NCI-H1930 (cell line): ENCODE results near the gene GPN2.

Experiments
- DNase-seq, 2 experiments: peaks; one replicate each; lab custom pipeline; 2025; lab: John Stamatoyannopoulos, UW

Gene GPN2

DNA sequence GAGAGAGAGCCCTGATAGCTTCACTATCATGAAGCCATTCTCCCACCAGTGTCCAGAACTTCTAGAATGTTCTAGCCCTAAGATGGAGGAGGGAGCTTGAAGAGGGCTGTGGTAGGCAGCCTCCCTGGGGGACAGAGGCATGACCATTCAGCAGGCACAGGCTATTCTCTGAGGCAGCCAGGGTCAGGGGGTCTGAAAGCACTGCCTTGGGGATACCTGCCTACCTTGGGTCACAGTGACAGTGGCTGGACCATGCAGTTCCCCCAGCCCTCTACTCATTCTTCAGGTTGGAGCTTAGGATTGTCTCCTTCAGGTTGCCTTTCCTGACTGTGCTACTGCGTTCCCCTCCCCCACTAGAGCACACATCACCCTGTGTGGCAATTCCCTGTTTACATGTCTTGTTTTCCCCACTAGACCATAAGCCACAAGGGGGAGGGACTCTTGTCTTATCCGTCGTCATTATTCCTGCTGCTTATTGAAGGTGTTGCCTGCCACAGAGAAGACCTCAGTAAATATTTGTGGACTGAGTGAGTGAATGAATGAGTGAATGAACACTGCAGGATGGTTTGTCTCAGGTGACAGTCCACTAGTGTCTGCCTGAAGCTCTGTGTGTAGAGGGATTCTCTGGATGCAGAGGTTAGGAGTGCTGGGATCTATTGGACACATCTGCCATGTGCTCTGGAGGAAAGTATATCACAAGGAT lies 58.4 kb downstream of the GPN2 start:
- no peak for DNase-seq

DNA sequence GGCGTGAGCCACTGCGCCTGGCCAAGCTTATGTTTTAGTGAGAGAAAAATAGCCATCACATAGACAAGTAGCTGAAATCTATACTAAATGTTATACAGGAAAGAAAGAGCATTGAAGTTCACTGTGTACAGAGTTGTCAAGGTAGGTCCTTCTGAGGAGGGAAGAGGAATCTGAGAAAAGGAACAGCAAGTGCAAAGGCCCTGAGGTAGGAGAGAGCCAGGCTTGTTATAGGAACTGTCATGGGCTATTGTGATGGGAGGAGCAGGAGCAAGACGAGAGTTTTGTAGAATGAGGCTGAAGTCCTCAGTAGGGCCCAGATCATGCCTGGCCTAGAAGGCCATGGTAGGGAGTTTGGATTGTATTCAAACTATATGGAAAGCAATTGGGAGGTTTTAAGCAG lies 59.0 kb downstream of the GPN2 start:
- no peak for DNase-seq

DNA sequence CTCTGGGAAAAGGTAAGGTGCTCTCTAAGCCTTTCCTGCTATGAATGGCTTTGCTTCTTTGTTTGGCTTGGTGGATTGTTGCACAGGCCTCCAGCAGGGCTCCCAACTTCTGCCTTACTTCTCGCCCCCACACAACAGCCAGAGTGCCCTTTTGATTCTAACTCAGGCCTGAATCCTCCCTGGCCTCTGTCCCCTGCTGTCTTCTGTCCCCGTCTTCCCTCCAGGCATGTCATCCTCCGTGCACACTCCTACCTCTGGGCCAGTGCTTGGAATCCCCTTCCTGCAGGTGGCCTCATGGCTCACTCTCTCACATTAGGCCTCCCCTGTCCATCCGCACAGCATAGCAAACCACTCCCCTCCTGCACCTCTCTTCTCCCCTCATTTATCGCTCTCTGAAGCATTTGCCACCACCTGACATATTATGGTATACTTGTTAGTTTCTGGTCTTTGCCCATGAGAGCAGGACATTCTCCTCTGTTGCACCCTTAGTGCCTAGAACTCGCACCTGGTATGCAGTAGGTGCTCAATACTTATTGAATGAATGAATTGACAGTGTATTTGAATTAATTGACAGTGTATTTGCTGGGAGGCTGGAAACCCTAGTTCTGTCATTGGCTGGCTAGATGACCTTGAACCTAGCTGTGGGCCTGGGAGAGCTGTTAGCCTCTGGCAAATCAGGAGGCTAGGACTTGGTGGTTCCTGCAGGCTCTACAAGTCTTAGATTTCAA lies 60.7 kb downstream of the GPN2 start:
- DNase-seq = no peak

DNA sequence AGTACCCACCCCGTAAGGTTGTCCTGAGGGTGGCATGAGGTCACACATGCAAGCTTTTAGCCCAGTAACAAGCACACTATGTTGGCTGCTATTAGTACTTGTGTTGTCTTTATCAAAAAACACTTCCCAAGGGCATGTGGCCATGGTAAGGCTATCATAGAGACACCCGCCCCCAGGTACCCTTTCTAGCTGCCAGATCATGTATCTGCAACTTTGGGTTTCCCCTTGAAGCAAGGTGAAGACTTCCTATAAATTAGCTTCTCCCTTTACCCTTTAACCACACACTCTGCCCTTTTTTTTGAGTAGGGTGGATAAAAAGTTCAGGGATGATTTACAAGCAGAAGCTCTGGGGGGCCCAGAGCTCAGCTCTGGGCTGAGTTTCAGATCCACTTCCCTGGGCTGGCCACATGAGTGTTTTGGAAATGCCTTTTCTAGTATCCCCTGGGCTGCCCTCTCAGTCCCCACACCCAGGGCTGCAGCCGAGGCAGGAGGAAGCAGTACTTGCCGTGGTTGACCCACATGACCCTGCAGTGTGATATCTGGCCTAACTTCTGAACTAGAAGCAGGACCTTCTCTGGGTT lies 61.6 kb downstream of the GPN2 start:
- no peak for DNase-seq

DNA sequence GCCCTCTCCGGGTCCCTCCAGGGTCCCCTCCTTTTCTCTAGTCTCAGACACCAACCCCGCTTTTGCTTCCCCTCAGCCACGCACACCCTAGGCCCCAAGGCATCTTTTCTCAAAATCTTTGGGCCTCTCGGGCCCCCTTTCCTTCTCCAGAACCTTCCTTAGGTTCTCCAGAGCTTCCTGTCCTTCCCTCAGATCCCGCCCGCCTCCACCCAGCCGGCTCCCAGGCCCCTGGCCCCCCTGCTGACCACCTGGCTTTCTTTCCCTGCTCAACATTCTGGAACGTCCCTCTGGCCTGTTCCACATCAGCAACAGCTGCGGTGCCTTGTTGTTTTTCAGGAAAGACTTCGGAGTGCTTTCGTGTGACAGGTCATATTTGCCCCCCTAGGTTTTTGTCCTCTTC lies 62.4 kb downstream of the GPN2 start:
- DNase-seq = no peak

DNA sequence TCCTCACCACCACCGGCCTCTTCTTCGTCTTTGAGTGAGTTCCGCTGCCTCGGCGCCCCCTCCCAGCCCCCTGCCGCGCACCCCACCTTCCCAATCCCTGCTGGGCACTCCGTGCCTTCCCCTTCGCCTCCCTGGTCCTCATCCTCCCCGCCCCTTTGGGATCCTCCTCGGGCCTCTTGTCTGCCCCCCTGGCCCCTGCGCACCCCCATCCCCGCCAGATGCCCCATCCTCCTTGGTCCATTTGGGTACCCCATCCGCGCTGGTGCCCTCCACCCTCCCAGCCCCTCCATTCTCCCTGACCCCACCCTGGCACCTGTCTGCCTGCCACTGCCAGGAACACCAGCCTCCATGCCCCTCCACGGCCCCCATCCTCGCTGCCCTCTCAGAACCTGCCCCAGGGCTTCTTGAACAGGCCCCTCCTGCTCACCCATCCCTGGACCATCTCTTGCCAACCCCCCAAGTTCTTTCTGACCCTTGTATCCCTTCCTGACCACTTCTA lies 62.9 kb downstream of the GPN2 start:
- DNase-seq = no peak

DNA sequence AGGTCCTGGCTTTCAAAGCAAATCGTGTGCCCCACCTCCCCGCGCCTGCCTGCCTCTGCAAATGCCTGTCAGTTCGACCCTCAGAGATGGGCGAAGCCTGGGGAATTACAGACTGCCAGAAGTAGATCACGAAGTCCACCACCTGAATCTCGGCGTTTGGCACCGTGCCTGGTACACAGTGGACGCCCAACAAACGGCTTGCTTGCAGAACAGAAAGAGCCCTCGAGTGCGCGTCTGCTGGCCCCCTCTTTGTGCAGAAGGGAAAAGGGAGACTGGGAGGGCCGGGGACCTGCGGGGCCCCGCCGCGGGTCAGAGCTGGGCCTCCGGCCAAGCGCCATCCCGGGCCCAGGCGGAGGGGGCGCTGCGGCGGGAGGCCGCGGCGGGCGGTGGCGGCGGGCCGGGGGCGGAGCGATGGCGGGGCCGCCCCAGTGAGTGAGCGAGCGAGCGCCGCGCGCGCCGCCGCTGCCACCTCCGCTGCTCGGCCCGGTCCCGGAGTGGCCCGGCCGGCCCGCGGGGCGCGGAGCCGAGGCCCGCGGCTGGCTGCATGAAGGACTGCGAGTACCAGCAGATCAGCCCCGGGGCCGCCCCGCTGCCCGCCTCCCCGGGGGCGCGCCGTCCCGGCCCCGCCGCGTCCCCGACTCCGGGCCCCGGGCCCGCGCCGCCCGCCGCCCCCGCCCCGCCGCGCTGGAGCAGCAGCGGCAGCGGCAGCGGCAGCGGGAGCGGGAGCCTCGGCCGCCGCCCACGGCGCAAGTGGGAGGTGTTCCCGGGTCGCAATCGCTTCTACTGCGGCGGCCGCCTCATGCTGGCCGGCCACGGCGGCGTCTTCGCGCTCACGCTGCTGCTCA lies 63.6 kb downstream of the GPN2 start, which contains the start of gene ZDHHC18:
Gene ZDHHC18 (plus strand): TSS at position 428 of the 845 bp plus-strand sequence. CDS start 117 bp downstream, at position 545.
- peak; percentile 41 to 60 for DNase-seq
